ENCODE results near the gene TLCD1. TPM values are rescaled to one million over a fixed set of nuclear protein-coding genes. Genes with fewer than 3 reads are reported as not detected.

The TLCD1 gene
- total RNA-seq, 1 experiment from 2014 or later = 44.9 TPM

DNA sequence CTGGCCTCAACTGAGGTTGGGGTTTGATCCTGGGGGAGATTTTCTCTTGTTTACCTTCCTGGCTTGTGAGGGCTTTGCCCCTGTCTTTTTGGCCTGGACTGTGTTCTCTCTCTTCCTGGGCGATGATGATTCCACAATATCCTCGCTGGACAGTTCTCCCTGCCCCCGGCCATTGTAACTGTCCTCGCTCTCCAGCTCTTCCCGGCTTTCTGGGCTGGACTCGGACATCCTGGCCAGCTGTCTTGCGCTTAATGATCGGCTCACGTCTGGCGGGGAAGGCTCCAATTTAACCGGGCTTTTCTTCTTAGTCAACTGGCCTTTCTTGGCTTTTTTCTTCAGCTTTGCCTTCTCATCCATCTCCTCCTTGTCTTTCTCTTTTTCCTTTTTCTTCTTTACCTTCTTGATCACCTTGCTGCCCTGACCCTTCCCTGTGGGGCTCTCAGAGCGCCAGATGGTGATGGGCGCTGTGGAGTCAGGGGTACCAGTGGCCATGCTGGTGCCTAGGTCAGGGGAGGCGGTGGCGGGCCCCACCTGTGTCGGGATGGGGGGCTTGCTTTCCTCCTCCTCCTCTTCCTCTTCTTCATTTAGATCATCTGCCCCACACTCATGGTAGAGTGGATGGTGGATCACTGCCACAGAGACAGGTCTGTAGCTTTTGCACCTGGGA lies 22.3 kb downstream of the TLCD1 start:
- H3K36me3 Mint-ChIP-seq (ENCODE audit: insufficient read depth, unreplicated experiment) = peaks cover 53% of the 10 kb centered on the region
- no peak overlapping the region for H3K27ac Mint-ChIP-seq (ENCODE audit: unreplicated experiment)
- TF ChIP-seq CTCF (IDR thresholded peaks at IDR 0.05; ENCODE audit: unreplicated experiment) = no peak
- no peaks in the 10 kb centered on the region for H3K27me3 Mint-ChIP-seq (ENCODE audit: unreplicated experiment)
- no peaks in the 10 kb centered on the region for H3K9me3 Mint-ChIP-seq (ENCODE audit: low read depth, unreplicated experiment)
- CTCF ChIA-PET = no interaction called here
- DNase-seq = no peak
- H3K4me1 Mint-ChIP-seq (ENCODE audit: low read depth, unreplicated experiment) = peaks cover 5% of the 10 kb centered on the region
- no TSS peak for BruUV-seq (replicated peaks)
- H3K4me3 Mint-ChIP-seq (ENCODE audit: low read depth, unreplicated experiment) = no peak overlapping the region
- intact Hi-C loops (cut with micrococcal nuclease; ENCODE audit: unreplicated experiment) = no loop called here

DNA sequence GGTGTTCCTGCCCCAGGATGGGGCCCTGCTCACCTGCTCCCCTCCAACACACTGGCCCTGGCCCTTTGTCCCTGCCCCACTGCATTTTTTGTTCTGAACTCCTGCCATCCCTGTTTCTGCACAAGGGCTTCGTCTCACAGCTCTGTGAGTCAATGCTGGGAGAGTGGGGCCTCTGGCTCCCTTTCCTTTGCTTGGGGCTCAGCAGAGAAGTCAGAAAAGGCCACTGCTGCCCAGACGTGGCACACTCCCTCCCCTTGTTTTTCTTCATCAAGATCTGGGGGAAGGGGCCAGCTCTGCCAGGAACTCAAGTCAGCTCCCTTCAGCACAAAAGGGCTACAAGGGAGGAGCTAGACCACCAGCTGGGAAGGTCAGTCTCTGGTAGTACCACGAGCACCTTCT lies 23.3 kb downstream of the TLCD1 start:
- CTCF ChIA-PET = interaction anchor here (0.6 kb wide), 1 partner anchor 52 kb away, joined by 8 read pairs; no protein-coding TSS in a partner anchor
- no peak for DNase-seq
- peaks cover 58% of the 10 kb centered on the region for H3K36me3 Mint-ChIP-seq (ENCODE audit: insufficient read depth, unreplicated experiment)
- H3K4me1 Mint-ChIP-seq (ENCODE audit: low read depth, unreplicated experiment) = peaks cover 14% of the 10 kb centered on the region
- no peaks in the 10 kb centered on the region for H3K27me3 Mint-ChIP-seq (ENCODE audit: unreplicated experiment)
- no peak overlapping the region for H3K4me3 Mint-ChIP-seq (ENCODE audit: low read depth, unreplicated experiment)
- no peak overlapping the region for H3K27ac Mint-ChIP-seq (ENCODE audit: unreplicated experiment)
- no peak for TF ChIP-seq CTCF (IDR thresholded peaks at IDR 0.05; ENCODE audit: unreplicated experiment)
- intact Hi-C loops (cut with micrococcal nuclease; ENCODE audit: unreplicated experiment) = no loop called here
- no TSS peak for BruUV-seq (replicated peaks)
- no peaks in the 10 kb centered on the region for H3K9me3 Mint-ChIP-seq (ENCODE audit: low read depth, unreplicated experiment)

- no peak for DNase-seq
- H3K36me3 Mint-ChIP-seq (ENCODE audit: insufficient read depth, unreplicated experiment) = peaks cover 58% of the 10 kb centered on the region
- no peaks in the 10 kb centered on the region for H3K27me3 Mint-ChIP-seq (ENCODE audit: unreplicated experiment)
- H3K27ac Mint-ChIP-seq (ENCODE audit: unreplicated experiment) = no peak overlapping the region
- intact Hi-C loops (cut with micrococcal nuclease; ENCODE audit: unreplicated experiment) = no loop called here
- no peak for TF ChIP-seq CTCF (IDR thresholded peaks at IDR 0.05; ENCODE audit: unreplicated experiment)
- no peaks in the 10 kb centered on the region for H3K9me3 Mint-ChIP-seq (ENCODE audit: low read depth, unreplicated experiment)
- H3K4me1 Mint-ChIP-seq (ENCODE audit: low read depth, unreplicated experiment) = peaks cover 18% of the 10 kb centered on the region
- CTCF ChIA-PET = interaction anchor here (0.6 kb wide), 1 partner anchor 51 kb away, joined by 8 read pairs; no protein-coding TSS in a partner anchor
- no peak overlapping the region for H3K4me3 Mint-ChIP-seq (ENCODE audit: low read depth, unreplicated experiment)
- BruUV-seq (replicated peaks) = no TSS peak
These were observed 23.8 kb downstream of the TLCD1 start for GRCh38 chr17:28702026-28702751.

- no peak for DNase-seq
- Mint-ChIP-seq H3K9me3 (ENCODE audit: low read depth, unreplicated experiment) (no peaks in the 10 kb centered on the region), H3K36me3 (ENCODE audit: insufficient read depth, unreplicated experiment) (peaks cover 66% of the 10 kb centered on the region), H3K4me3 (ENCODE audit: low read depth, unreplicated experiment) (no peak overlapping the region), H3K27ac (ENCODE audit: unreplicated experiment) (no peak overlapping the region), H3K27me3 (ENCODE audit: unreplicated experiment) (no peaks in the 10 kb centered on the region), H3K4me1 (ENCODE audit: low read depth, unreplicated experiment) (peaks cover 18% of the 10 kb centered on the region)
- CTCF ChIA-PET = no interaction called here
- intact Hi-C loops (cut with micrococcal nuclease; ENCODE audit: unreplicated experiment) = no loop called here
- no TSS peak for BruUV-seq (replicated peaks)
- TF ChIP-seq CTCF (IDR thresholded peaks at IDR 0.05; ENCODE audit: unreplicated experiment) = no peak
These were observed 25.1 kb downstream of the TLCD1 start for GRCh38 chr17:28700830-28701492.

Measured in Calu3 (cell line).